T-helper 1 cell (primary cell): ENCODE results near the gene TCF7L1.

Source experiments
- DNase-seq, 5 donors: peaks; one replicate each; pipeline ENCODE4 v3.0.0-alpha.2; 2012 to 2020

TCF7L1 gene

DNA sequence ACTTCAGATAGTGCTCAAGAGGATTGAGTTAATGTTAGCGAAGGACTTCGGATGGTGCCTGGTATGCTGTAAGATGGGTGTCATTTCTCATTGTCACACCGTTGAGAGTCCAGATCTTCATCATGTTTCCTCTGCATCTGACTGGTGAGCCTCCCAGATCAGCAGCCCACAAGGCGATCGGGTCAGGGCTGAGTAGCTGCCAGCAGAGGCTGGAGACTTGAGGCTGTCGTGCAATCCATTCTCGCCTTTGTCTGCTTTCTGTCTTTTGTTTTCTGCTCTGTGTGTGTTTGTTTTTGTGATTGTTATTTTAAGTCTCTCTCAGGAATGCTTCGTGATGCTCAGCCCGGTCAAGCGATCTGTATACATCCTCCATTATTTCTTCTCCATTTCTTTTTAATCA, 98.8 kb downstream of the TCF7L1 start:
- no peak for DNase-seq

DNA sequence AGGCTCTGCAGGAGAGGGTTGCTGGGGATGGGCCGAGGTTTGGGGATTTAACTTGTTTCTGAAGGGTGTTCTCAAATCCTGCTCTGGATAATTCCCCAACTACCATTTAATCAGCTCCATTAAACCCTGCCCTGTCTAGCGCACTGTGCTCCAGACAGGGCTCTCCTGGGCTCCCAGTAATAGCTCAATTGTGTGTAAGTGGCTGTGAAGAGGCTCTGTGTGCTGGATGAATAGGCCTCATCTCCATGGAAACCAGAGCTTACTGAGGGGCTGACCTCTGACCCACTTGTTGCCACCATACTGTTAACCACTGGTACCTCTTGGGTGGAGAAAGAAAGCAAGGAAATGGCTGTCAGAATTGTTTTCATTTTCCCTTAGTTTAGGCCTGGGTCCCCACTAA, 101.7 kb downstream of the TCF7L1 start:
- no peak for DNase-seq

GRCh38 chr2:85235281-85235680, 102.1 kb downstream of the TCF7L1 start:
- DNase-seq: no peak

DNA sequence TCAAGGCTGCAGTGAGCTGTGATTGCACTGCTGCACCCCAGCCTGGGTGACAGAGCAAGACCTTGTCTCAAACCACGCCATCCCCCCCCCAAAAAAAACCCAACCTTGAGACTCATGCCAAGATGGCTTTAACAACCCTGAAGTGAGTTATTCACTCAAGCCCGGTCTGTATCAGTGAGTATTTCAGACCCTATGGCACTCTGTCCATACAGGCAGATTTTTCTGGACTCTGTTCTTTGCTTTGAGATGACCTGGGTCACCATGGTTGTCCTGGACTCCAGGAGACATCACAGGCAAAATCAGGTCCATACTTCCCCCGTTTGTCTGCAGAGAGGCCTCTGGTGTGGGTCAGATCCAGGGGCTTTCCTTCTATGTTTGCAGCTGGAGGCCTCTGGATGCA, 102.9 kb downstream of the TCF7L1 start:
- no peak for DNase-seq

GRCh38 chr2:85237849-85238565, 104.8 kb downstream of the TCF7L1 start:
- no peak for DNase-seq

- DNase-seq: no peak
Observed at GRCh38 chr2:85238607-85239006, 105.4 kb downstream of the TCF7L1 start.

DNA sequence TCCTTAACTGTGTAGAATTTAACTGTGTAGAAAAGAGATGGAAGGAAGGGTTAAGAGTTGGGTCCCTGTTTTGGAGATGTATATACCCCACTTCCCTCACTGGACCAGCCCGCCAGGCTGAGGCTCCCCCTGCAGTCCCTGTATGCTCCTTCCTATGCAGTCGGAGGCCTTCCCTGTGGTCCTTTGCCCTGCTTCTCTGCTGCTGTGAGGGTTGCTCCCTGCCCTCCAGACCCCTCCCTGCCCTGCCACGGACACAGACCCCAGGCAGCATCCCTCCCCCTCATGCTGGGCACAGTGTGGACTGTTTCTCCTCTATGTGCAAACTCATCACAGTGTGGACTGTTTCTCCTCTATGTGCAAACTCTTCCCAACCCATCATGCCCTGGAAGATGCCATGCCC, 105.9 kb downstream of the TCF7L1 start:
- no peak for DNase-seq

GRCh38 chr2:85240055-85240454, 106.9 kb downstream of the TCF7L1 start:
- DNase-seq: no peak

DNA sequence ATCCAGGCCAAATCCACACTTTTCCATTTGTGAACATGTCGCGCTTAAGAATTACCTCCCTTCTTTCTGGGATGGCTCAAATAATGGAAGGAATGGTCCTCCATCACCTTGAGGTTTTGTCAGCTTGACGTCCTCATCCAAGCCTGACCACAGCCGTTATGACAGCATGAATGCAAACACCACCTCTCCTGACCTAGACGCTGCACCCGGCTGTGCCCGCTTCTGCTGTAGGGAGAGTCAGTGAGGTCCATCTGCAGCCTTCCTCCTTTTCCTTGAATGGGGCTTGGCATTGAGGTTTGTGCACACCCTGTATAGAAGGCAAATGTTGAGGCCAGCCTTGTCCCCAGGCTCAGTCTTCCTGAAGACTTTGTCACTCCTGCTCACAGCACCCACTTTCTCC, 109.1 kb downstream of the TCF7L1 start:
- DNase-seq: no peak

DNA sequence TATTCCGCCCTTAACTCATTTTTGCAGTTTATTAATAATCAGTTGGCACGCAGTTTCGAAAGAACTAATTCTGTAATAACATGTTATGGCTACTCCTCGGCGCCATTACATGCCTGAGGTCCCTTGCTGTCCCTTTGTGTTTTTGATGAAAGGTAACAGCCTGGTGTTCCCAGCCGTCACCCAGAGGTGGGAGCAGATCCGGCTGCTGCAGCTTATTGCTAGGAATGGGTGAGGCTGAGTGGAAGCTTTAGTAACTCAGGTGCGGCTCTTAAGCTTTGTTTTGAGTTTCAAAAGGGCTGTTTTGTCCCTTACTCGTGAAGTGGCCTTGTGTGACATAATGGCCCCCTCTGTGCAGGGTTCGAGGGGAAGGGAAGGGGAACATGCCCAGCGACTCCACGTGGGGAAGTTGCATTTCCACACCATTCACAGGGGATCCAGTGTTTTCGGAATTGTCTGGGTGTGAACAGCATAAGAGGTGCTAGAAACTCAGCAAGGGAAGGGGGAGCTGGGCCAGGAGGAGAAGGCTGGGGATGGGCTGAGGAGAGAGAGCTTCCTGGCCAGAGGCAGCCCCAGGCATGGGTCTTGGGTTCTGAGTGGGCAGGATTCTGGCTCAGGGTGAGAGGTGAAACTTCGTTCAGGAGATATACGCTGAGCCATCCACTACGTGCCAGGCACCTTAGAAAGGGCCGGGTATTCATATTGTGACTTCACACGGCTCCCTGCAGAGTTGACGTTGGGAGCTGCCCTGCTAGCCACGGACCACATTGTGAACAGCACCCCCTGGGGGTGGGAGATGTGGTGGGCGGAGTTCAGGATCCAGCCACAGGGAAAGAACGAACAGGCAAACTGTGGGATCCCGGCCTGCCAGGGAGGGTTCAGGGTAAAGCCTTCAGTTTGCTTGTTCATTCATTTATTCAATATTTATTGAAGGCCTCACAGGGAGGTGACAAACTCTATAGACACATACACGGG, 110.2 kb downstream of the TCF7L1 start:
- peak in 1 of 5 donors; percentile 3 for DNase-seq

DNA sequence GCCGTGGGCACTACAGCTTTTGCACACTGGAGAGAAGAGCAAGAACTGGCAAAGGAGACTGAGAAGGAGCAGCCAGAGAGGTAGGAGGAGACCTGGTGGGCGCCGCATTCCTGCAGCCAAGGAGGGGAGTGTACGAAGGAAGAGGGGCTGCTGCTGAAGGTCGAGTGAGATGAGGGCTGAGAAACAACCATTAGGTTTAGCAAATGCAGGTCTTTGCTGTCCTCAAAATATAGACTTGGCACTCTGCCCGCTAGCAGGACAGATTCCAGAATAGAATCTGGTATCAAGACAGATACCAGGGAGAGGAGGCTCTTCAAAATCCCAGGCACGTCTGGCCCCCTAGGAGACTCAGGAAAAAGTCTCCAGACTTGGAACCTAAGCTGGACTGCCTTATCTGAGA, 111.6 kb downstream of the TCF7L1 start:
- DNase-seq: no peak

- DNase-seq: no peak
Observed at GRCh38 chr2:85245891-85246290, 112.7 kb downstream of the TCF7L1 start.

DNA sequence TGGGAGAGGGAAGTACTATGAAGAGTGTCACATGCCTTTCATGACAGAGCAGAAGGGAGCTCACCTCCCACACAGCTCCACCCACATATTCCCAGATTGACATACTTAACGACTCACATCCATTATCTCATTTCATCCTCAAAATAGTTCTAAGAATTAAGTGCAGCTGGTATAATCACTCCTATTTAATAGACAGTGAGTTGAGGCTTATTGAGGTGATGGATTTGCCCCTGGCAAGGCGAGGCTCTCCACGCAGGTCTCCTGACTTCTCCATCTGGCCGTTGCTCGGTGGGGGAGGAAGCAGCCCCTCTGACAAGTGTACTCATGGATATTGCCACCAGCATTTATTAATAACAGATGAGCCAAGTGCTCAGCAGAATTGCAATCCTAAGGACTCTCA, 113.2 kb downstream of the TCF7L1 start:
- DNase-seq: no peak

DNA sequence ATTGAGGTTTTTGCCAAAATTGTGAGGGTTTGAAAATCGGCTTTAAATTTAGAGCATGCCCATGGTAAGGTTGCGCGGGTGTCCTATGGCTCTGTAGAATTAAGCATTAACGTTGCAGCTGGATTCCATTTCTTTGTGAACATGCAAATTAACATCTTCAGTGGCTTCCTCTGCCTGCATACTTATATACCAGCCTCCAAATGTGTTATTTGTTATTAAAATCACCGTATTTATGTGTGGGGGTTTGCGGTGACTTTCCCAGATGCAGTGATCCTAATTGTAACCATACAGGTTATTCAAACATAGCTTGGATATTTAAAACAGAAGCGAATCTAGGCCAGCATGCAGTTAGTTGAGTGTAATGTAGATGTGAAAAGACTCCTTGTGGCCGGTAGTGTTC, 114.4 kb downstream of the TCF7L1 start:
- DNase-seq: no peak

DNA sequence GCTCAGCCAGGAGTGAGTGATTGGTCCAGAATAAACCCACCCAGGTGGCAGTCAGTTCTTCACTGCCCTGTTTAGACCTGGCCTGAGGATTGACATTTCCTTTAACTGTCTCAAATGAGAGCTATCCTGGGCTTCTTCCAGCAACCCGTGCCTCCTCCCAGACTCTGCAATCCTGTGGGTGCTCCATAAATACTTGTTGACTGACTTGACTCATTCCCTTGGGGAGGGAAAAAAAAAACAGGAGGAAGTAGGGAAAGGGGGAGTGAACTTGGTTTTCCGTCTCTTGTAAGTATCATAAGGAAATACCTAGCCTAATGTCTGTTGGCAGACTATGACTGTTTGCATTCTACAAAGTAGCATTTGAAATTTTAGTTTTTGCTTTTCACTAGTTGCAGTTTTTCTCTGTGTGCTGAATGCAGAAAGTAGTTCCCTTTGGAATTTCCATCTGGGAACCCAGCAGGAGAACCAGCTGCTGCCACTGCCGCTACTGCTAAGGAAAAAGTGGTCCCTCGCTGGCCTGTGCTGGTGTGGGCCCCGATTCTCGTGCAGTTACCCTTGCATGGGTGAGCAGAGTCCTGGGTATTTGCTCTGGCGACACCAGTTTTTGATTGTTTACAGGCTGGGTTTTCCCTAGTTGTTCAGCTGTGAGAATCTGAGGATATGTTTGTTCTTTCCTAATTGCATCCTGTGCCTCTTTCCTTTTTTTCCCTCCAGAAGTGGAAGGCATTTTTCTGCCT, 115.7 kb downstream of the TCF7L1 start:
- DNase-seq: no peak

- no peak for DNase-seq
Observed at GRCh38 chr2:85250045-85250444, 116.9 kb downstream of the TCF7L1 start.

- DNase-seq: no peak
Observed at GRCh38 chr2:85251070-85251616, 118.0 kb downstream of the TCF7L1 start.

- no peak for DNase-seq
Observed at GRCh38 chr2:85253890-85254289, 120.7 kb downstream of the TCF7L1 start.

DNA sequence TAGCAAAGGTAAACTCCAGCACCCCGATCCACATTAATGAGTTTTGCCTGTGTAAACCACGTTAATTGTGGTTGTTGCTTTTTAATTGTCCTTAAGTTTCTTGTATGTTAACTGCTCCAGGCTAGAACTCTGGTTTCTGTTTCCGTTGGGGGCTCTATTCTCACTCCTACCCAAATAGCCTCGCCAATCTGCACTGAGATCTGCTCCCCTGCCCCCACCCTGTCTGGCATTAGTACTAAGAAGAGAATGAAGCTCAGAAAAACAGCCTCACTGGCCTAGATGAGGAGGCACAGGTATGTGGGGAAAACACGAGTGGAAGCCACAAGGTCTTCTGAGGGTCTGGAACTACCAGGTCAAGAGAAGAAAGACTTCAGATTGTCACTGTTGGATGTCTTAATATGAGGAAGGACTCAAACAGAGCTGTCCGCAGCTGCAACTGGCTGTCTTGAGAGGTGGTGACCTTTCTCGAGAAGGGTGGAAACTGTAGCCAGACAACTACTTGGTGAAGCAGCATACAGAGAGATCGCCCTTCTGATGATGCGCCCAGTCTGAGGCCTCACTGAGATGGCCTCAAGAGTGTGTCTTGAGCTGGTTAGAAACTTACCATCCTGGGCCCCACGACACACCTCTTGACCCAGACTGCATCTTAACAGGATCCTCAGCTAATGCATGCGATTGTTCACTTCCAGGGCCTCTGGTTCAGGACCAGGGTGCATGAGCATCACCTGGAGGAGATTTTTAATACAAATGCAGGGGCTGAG, 121.5 kb downstream of the TCF7L1 start:
- DNase-seq: no peak

- no peak for DNase-seq
Observed at GRCh38 chr2:85255456-85255812, 122.2 kb downstream of the TCF7L1 start.

- DNase-seq: no peak
Observed at GRCh38 chr2:85255813-85256594, 122.8 kb downstream of the TCF7L1 start.
